Fibroblast of lung (primary cell): ENCODE results near the gene FREM1. TPM values are rescaled to one million over a fixed set of nuclear protein-coding genes. Genes with fewer than 3 reads are reported as not detected.

Source experiments
- DNase-seq, 2 donors: peaks; one replicate each; pipeline versions ENCODE4 v3.0.0 to v3.0.0-alpha.2; 2010; ENCODE audit warnings: low read depth in 2 of 2
- H2AFZ ChIP-seq: 2 replicates; pipeline ENCODE4 v1.5.1; 2012; ENCODE audit warnings: low read length, control low read depth, inconsistent platforms
- H3K27ac ChIP-seq: 2 replicates; pipeline ENCODE4 v1.5.1; 2011; ENCODE audit warnings: low read length, control low read depth; ENCODE audit not compliant: insufficient read depth
- H3K27me3 ChIP-seq: 2 replicates; pipeline ENCODE4 v1.5.1; 2011; ENCODE audit warnings: mild to moderate bottlenecking, low read length; ENCODE audit not compliant: control insufficient read depth, insufficient read depth
- H3K36me3 ChIP-seq: 2 replicates; pipeline ENCODE4 v1.5.1; 2011; ENCODE audit warnings: low read length; ENCODE audit not compliant: control insufficient read depth, insufficient read depth
- H3K4me1 ChIP-seq: 2 replicates; pipeline ENCODE4 v1.5.1; 2011; ENCODE audit warnings: low read length; ENCODE audit not compliant: control insufficient read depth, insufficient read depth; ENCODE audit errors: extremely low read depth
- H3K4me2 ChIP-seq: 2 replicates; pipeline ENCODE4 v1.5.1; 2011; ENCODE audit warnings: low read length, control low read depth; ENCODE audit not compliant: insufficient read depth; ENCODE audit errors: extremely low read depth
- H3K4me3 ChIP-seq, 4 experiments: fragments of 200-600 bp in 1 of 4; sonication (generic) in 1 of 4; replicated peaks in 1 of 4; 2 replicates each; pipeline ENCODE4 v1.5.1; 2011 to 2016; ENCODE audit warnings: low read length in 4 of 4, low read depth in 3 of 4, mild to moderate bottlenecking in 3 of 4, control low read depth in 2 of 4, inconsistent platforms in 1 of 4, mixed read lengths in 1 of 4; ENCODE audit not compliant: insufficient read depth in 1 of 4; ENCODE audit errors: control extremely low read depth in 1 of 4
- H3K79me2 ChIP-seq: 2 replicates; pipeline ENCODE4 v1.5.1; 2012; ENCODE audit warnings: mild to moderate bottlenecking, low read length, inconsistent platforms; ENCODE audit not compliant: control insufficient read depth, insufficient read depth
- H3K9ac ChIP-seq: 2 replicates; pipeline ENCODE4 v1.5.1; 2011; ENCODE audit warnings: mild to moderate bottlenecking, low read length, control low read depth; ENCODE audit not compliant: insufficient read depth
- H3K9me3 ChIP-seq: 2 replicates; pipeline ENCODE4 v1.5.1; 2012; ENCODE audit warnings: low read depth, low read length; ENCODE audit not compliant: control insufficient read depth, insufficient read depth
- H4K20me1 ChIP-seq: 2 replicates; pipeline ENCODE4 v1.5.1; 2011; ENCODE audit warnings: low read length; ENCODE audit not compliant: control insufficient read depth, insufficient read depth; ENCODE audit errors: extremely low read depth
- CTCF ChIP-seq, 2 donors: IDR thresholded peaks in 1 of 2; conservative IDR thresholded peaks in 1 of 2; 1 replicate in 1 of 2; 2 replicates in 1 of 2; pipeline ENCODE4 v1.5.1; 2011 to 2012; ENCODE audit warnings: low read length in 2 of 2, control low read depth in 1 of 2, inconsistent platforms in 1 of 2, low read depth in 1 of 2, mild to moderate bottlenecking in 1 of 2
- EZH2 ChIP-seq: IDR thresholded peaks from 2 replicates; pipeline ENCODE4 v1.5.1; 2012; ENCODE audit warnings: low read length, control low read depth, mild to moderate bottlenecking; ENCODE audit errors: missing control alignments
- polyA plus RNA-seq, 2 donors: library from polyadenylated mRNA; depleted of rRNA in 1 of 2; stranded (reverse) in 1 of 2; unstranded in 1 of 2; fragments of >200 nt; gene quantifications; 2 replicates each; pipeline ENCODE4 v1.2.1, GENCODE V29; 2011 to 2012; ENCODE audit warnings: missing spikeins in 1 of 2
- total RNA-seq: library from RNA; depleted of rRNA; stranded (reverse); fragments of >200 nt; gene quantifications from 2 replicates; pipeline ENCODE4 v1.2.1, GENCODE V29; 2014

FREM1 gene
- total and polyA plus RNA-seq, 2 donors (not counting 1 experiment from before 2014, with no cell fraction given), result under 0.01 to 0.01 TPM

- H3K79me2 ChIP-seq, result no peaks in the 10 kb centered on the region
- H3K4me3 ChIP-seq, result no peak overlapping the region
- H3K36me3 ChIP-seq, result no peaks in the 10 kb centered on the region
- H3K9ac ChIP-seq, result no peak overlapping the region
- H3K27ac ChIP-seq, result no peak overlapping the region
- TF ChIP-seq CTCF (conservative IDR thresholded peaks at IDR 0.05 in 1 of 2, IDR thresholded peaks at IDR 0.05 in 1 of 2; ENCODE audit: low read depth in 1 of 2, low read length in 2 of 2) (no peak), EZH2 (no peak)
- H3K27me3 ChIP-seq, result no peaks in the 10 kb centered on the region
- H3K9me3 ChIP-seq, result no peaks in the 10 kb centered on the region
- no peaks in the 10 kb centered on the region for H3K4me1 ChIP-seq
- no peak overlapping the region for H2AFZ ChIP-seq
- DNase-seq, result no peak
- H3K4me2 ChIP-seq, result no peak overlapping the region
- H4K20me1 ChIP-seq, result no peaks in the 10 kb centered on the region
Observed at GRCh38 chr9:14829204-14829603, 81.0 kb downstream of the FREM1 start.

GRCh38 chr9:14827805-14828204 lies 82.4 kb downstream of the FREM1 start:
- no peak overlapping the region for H2AFZ ChIP-seq
- H3K4me2 ChIP-seq, result no peak overlapping the region
- H3K9ac ChIP-seq, result no peak overlapping the region
- no peaks in the 10 kb centered on the region for H4K20me1 ChIP-seq
- H3K4me3 ChIP-seq, result no peak overlapping the region
- H3K36me3 ChIP-seq, result no peaks in the 10 kb centered on the region
- H3K79me2 ChIP-seq, result no peaks in the 10 kb centered on the region
- H3K27me3 ChIP-seq, result no peaks in the 10 kb centered on the region
- DNase-seq, result no peak
- TF ChIP-seq CTCF (conservative IDR thresholded peaks at IDR 0.05 in 1 of 2, IDR thresholded peaks at IDR 0.05 in 1 of 2; ENCODE audit: low read depth in 1 of 2, low read length in 2 of 2) (no peak), EZH2 (no peak)
- H3K4me1 ChIP-seq, result no peaks in the 10 kb centered on the region
- H3K9me3 ChIP-seq, result no peaks in the 10 kb centered on the region
- H3K27ac ChIP-seq, result no peak overlapping the region

GRCh38 chr9:14824481-14824880 lies 85.7 kb downstream of the FREM1 start:
- H3K9me3 ChIP-seq, result no peaks in the 10 kb centered on the region
- TF ChIP-seq EZH2 (no peak), CTCF (conservative IDR thresholded peaks at IDR 0.05 in 1 of 2, IDR thresholded peaks at IDR 0.05 in 1 of 2; ENCODE audit: low read depth in 1 of 2, low read length in 2 of 2) (no peak)

More at GRCh38 chr9:14824481-14824880, 85.7 kb downstream of the FREM1 start:
- no peak for DNase-seq
- H3K27ac ChIP-seq, result no peak overlapping the region
- H3K4me2 ChIP-seq, result no peak overlapping the region
- no peaks in the 10 kb centered on the region for H3K36me3 ChIP-seq
- H3K27me3 ChIP-seq, result no peaks in the 10 kb centered on the region
- no peak overlapping the region for H3K9ac ChIP-seq
- H3K4me1 ChIP-seq, result no peaks in the 10 kb centered on the region
- H4K20me1 ChIP-seq, result no peaks in the 10 kb centered on the region
- no peaks in the 10 kb centered on the region for H3K79me2 ChIP-seq
- H2AFZ ChIP-seq, result no peak overlapping the region
- no peak overlapping the region for H3K4me3 ChIP-seq
